Measurements from ENCODE around the gene CLEC20A.

- no peak for TF ChIP-seq SUZ12 (IDR thresholded peaks at IDR 0.05; ENCODE audit: extremely low read depth, insufficient read depth, insufficient read length)
- no peak for TF ChIP-seq YY1 (IDR thresholded peaks at IDR 0.05; ENCODE audit: insufficient read depth, insufficient read length)
Measured at GRCh38 chr1:178434899-178435435, 61.8 kb downstream of the CLEC20A start.

Measured in NT2/D1 (cell line).